Skeletal muscle cell (primary cell): ENCODE results near the gene LRRC45.
"Not testable (repeated sequence)": the region's sequence is repeated elsewhere in the genome, so short reads cannot be mapped to it uniquely, and the experiment has no call there.

Experiments used
- DNase-seq: peaks from one replicate; pipeline ENCODE4 v3.0.0-alpha.2; 2010; ENCODE audit warnings: low read depth
- H3K4me3 ChIP-seq: 2 replicates; pipeline ENCODE4 v1.5.1; 2011; ENCODE audit warnings: low read depth, mild to moderate bottlenecking, control low read depth, low read length, moderate library complexity

LRRC45 gene

GRCh38 chr17:82030470-82031302 lies 7.6 kb downstream of the LRRC45 start:
- H3K4me3 ChIP-seq: peak overlapping the region; percentile 62
- peak; percentile 57 for DNase-seq

GRCh38 chr17:82031303-82031884 lies 8.3 kb downstream of the LRRC45 start, which contains the start of gene RAC3:
RAC3 (plus strand) TSS chr17:82031678; CDS start chr17:82031762, 84 bp downstream.
- peak within 1 kb of the TSS; percentile 74 for H3K4me3 ChIP-seq
- no peak for DNase-seq

GRCh38 chr17:82031885-82032627 lies 9.0 kb downstream of the LRRC45 start:
- DNase-seq: no peak
- peak overlapping the region; percentile 74 for H3K4me3 ChIP-seq

GRCh38 chr17:82033359-82034085 lies 10.4 kb downstream of the LRRC45 start:
- H3K4me3 ChIP-seq: no peak overlapping the region
- no peak for DNase-seq

GRCh38 chr17:82034371-82035011 lies 11.4 kb downstream of the LRRC45 start:
- no peak for DNase-seq
- H3K4me3 ChIP-seq: no peak overlapping the region

- DNase-seq: no peak
- H3K4me3 ChIP-seq: no peak overlapping the region
These were observed 12.4 kb downstream of the LRRC45 start for GRCh38 chr17:82035488-82035887.

- no peak for DNase-seq
- peak overlapping the region; percentile 67 for H3K4me3 ChIP-seq
These were observed 13.0 kb downstream of the LRRC45 start for GRCh38 chr17:82035956-82036633.

GRCh38 chr17:82036634-82037091 lies 13.6 kb downstream of the LRRC45 start:
- no peak for DNase-seq
- H3K4me3 ChIP-seq: peak overlapping the region; percentile 67

- DNase-seq: peak; percentile 83
- H3K4me3 ChIP-seq: peak within 1 kb of the TSS; percentile 67
These were observed 14.2 kb downstream of the LRRC45 start, which contains the start of gene DCXR for GRCh38 chr17:82037092-82037888. DCXR (minus strand) TSS chr17:82037697; CDS start chr17:82037682, 15 bp downstream.

- no peak for DNase-seq
- peak overlapping the region; percentile 67 for H3K4me3 ChIP-seq
These were observed 14.7 kb downstream of the LRRC45 start for GRCh38 chr17:82037889-82038195.

- DNase-seq, H3K4me3 ChIP-seq: not testable (repeated sequence)
These were observed 15.8 kb downstream of the LRRC45 start for GRCh38 chr17:82038796-82039409.

- no peak for DNase-seq
- H3K4me3 ChIP-seq: no peak overlapping the region
These were observed 16.7 kb downstream of the LRRC45 start for GRCh38 chr17:82039695-82040299.

GRCh38 chr17:82041144-82041814 lies 18.2 kb downstream of the LRRC45 start:
- H3K4me3 ChIP-seq: no peak overlapping the region
- DNase-seq: no peak

- no peak for DNase-seq
- no peak overlapping the region for H3K4me3 ChIP-seq
These were observed 19.5 kb downstream of the LRRC45 start for GRCh38 chr17:82042649-82043048.

- no peak for DNase-seq
- no peak overlapping the region for H3K4me3 ChIP-seq
These were observed 20.4 kb downstream of the LRRC45 start for GRCh38 chr17:82043507-82043906.

- no peak overlapping the region for H3K4me3 ChIP-seq
- no peak for DNase-seq
These were observed 22.9 kb downstream of the LRRC45 start for GRCh38 chr17:82045936-82046484.
